Right lobe of liver (tissue), 4 donors: ENCODE data around the gene GNAT1.

ENCODE experiments used
- POLR2A ChIP-seq: fragments of 450-650 bp; IDR thresholded peaks from one replicate; pipeline ENCODE4 v1.6.1; 2017; ENCODE audit warnings: antibody characterized with exemption, mild to moderate bottlenecking
- TF ChIP-seq, protein P1 (sequence below), 4 donors: fragments of 200-600 bp in 3 of 4; fragments of 450-650 bp in 1 of 4; IDR thresholded peaks; one replicate each; pipeline versions ENCODE4 v1.5.1 to v1.8.0; 2016 to 2022; ENCODE audit warnings: antibody characterized with exemption in 4 of 4, mild to moderate bottlenecking in 2 of 4
- donor health status: DM: no; HTN: no; CAD: no.
- donor health status: DM: no; HTN: no; CAD: no.
- donor health status: DM: no; HTN: yes; CAD: no.

DNA sequence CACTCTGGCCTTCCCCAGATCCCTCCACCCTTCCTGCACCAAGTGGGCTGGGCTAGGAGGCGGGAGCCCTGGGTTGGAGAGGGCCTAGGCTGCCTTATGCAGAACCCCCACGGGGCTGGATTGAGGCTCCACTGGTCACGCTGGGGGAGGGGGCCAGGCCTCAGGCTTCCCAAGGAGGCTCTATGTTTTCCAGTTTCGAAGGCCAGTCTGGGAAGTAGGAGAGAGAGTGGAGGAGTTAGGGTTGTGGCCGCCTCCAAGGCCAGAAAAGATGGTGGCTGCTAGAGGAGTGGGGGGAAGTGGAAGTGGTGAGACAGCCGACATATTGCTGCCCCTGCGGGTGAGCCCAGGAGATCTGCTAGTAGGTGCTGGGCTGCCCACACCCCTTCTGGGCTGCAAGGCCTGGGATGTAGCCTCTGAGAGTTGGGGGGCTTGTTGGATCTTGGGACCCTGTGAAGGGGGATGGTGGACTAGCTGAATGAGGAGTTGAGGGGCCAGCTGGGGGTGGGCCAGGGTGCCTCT is 45.8 kb downstream of the GNAT1 start:
- TF ChIP-seq, protein P1, sequence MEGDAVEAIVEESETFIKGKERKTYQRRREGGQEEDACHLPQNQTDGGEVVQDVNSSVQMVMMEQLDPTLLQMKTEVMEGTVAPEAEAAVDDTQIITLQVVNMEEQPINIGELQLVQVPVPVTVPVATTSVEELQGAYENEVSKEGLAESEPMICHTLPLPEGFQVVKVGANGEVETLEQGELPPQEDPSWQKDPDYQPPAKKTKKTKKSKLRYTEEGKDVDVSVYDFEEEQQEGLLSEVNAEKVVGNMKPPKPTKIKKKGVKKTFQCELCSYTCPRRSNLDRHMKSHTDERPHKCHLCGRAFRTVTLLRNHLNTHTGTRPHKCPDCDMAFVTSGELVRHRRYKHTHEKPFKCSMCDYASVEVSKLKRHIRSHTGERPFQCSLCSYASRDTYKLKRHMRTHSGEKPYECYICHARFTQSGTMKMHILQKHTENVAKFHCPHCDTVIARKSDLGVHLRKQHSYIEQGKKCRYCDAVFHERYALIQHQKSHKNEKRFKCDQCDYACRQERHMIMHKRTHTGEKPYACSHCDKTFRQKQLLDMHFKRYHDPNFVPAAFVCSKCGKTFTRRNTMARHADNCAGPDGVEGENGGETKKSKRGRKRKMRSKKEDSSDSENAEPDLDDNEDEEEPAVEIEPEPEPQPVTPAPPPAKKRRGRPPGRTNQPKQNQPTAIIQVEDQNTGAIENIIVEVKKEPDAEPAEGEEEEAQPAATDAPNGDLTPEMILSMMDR (IDR thresholded peaks at IDR 0.05): no peak
- TF ChIP-seq POLR2A: no peak
